ENCODE measurements around the gene GMCL1.
A peak's percentile ranks its signal among the peaks of the same experiment; 100 is the strongest.
"Not testable (repeated sequence)": the region's sequence is repeated elsewhere in the genome, so short reads cannot be mapped to it uniquely, and the experiment has no call there.

GMCL1 gene

GRCh38 chr2:69848186-69848790 is 18.8 kb downstream of the GMCL1 start:
- H3K36me3 Mint-ChIP-seq, result peaks cover 25 to 30% of the 10 kb centered on the region in 2 donors
- no peak overlapping the region for H3K4me3 Mint-ChIP-seq
- ATAC-seq (replicated peaks) (no peak), DNase-seq (no peak)
- no peaks in the 10 kb centered on the region for H3K9me3 Mint-ChIP-seq
- H3K27me3 Mint-ChIP-seq, result no peaks in the 10 kb centered on the region
- peaks cover 0 to 8% of the 10 kb centered on the region in 2 donors for H3K4me1 Mint-ChIP-seq
- no peak overlapping the region for H3K27ac Mint-ChIP-seq

- H3K4me3 Mint-ChIP-seq, result no peak overlapping the region
- H3K36me3 Mint-ChIP-seq, result peaks cover 3 to 4% of the 10 kb centered on the region in 2 donors
These were observed 28.8 kb downstream of the GMCL1 start for GRCh38 chr2:69858261-69858660.

GRCh38 chr2:69863298-69863697 is 33.8 kb downstream of the GMCL1 start:
- no peak overlapping the region for H3K4me3 Mint-ChIP-seq
- ATAC-seq (replicated peaks) (no peak), DNase-seq (no peak)
- H3K27ac Mint-ChIP-seq, result no peak overlapping the region
- peaks cover 13 to 19% of the 10 kb centered on the region in 2 donors for H3K36me3 Mint-ChIP-seq
- H3K9me3 Mint-ChIP-seq, result no peaks in the 10 kb centered on the region
- no peaks in the 10 kb centered on the region for H3K27me3 Mint-ChIP-seq
- no peaks in the 10 kb centered on the region for H3K4me1 Mint-ChIP-seq

More at GRCh38 chr2:69858261-69858660, 28.8 kb downstream of the GMCL1 start:
- no peak for ATAC-seq (replicated peaks)
- Mint-ChIP-seq H3K9me3 (no peaks in the 10 kb centered on the region), H3K4me1 (no peaks in the 10 kb centered on the region), H3K27me3 (no peaks in the 10 kb centered on the region), H3K27ac (no peak overlapping the region)
- DNase-seq, result no peak

- Mint-ChIP-seq H3K4me3 (no peak overlapping the region), H3K9me3 (peaks cover 0 to 2% of the 10 kb centered on the region in 2 donors), H3K4me1 (peaks cover 6% of the 10 kb centered on the region in 2 donors), H3K36me3 (peaks cover 0 to 2% of the 10 kb centered on the region in 2 donors), H3K27ac (no peak overlapping the region), H3K27me3 (no peaks in the 10 kb centered on the region)
- ATAC-seq (replicated peaks), result no peak
- DNase-seq, result no peak
These were observed 59.0 kb downstream of the GMCL1 start for GRCh38 chr2:69888451-69888850.

- H3K9me3 Mint-ChIP-seq, result peaks cover 0 to 2% of the 10 kb centered on the region in 2 donors
- H3K36me3 Mint-ChIP-seq, result peaks cover 2 to 3% of the 10 kb centered on the region in 2 donors
- H3K27me3 Mint-ChIP-seq, result no peaks in the 10 kb centered on the region
- peaks cover 7% of the 10 kb centered on the region in 2 donors for H3K4me1 Mint-ChIP-seq
- no peak for ATAC-seq (replicated peaks)
- no peak for DNase-seq
- no peak overlapping the region for H3K27ac Mint-ChIP-seq
- H3K4me3 Mint-ChIP-seq, result no peak overlapping the region
These were observed 59.8 kb downstream of the GMCL1 start for GRCh38 chr2:69889302-69889701.

- Mint-ChIP-seq H3K9me3 (peaks cover 0 to 2% of the 10 kb centered on the region in 2 donors), H3K27me3 (no peaks in the 10 kb centered on the region)
These were observed 61.4 kb downstream of the GMCL1 start for GRCh38 chr2:69890881-69891280.

GRCh38 chr2:69892838-69893424 is 63.5 kb downstream of the GMCL1 start:
- peaks cover 14 to 17% of the 10 kb centered on the region in 2 donors for H3K36me3 Mint-ChIP-seq
- ATAC-seq (replicated peaks); DNase-seq; H3K27me3 Mint-ChIP-seq; H3K9me3 Mint-ChIP-seq: not testable (repeated sequence)
- peak overlapping the region; percentile 97 to 99 for H3K4me3 Mint-ChIP-seq
- H3K27ac Mint-ChIP-seq, result peak overlapping the region; percentile 99
- peaks cover 18 to 22% of the 10 kb centered on the region in 2 donors for H3K4me1 Mint-ChIP-seq

More at GRCh38 chr2:69890881-69891280, 61.4 kb downstream of the GMCL1 start:
- DNase-seq (no peak), ATAC-seq (replicated peaks) (no peak)
- H3K4me3 Mint-ChIP-seq, result no peak overlapping the region
- H3K27ac Mint-ChIP-seq, result no peak overlapping the region
- H3K36me3 Mint-ChIP-seq, result peaks cover 6 to 10% of the 10 kb centered on the region in 2 donors
- H3K4me1 Mint-ChIP-seq, result peaks cover 11 to 14% of the 10 kb centered on the region in 2 donors

- Mint-ChIP-seq H3K9me3 (peaks cover 0 to 2% of the 10 kb centered on the region in 2 donors), H3K4me1 (peaks cover 18 to 24% of the 10 kb centered on the region in 2 donors), H3K27ac (peak within 1 kb of the TSS; percentile 99)
These were observed 64.5 kb downstream of the GMCL1 start, which contains the start of gene SNRNP27 for GRCh38 chr2:69893684-69894551. TSS of gene SNRNP27 (plus strand) at chr2:69893956. CDS start at chr2:69893985, 29 bp downstream.

GRCh38 chr2:69894737-69895136 is 65.3 kb downstream of the GMCL1 start:
- H3K27ac Mint-ChIP-seq, result peak overlapping the region; percentile 47
- peaks cover 21 to 26% of the 10 kb centered on the region in 2 donors for H3K36me3 Mint-ChIP-seq
- H3K27me3 Mint-ChIP-seq; DNase-seq; ATAC-seq (replicated peaks); H3K9me3 Mint-ChIP-seq: not testable (repeated sequence)
- peaks cover 18 to 24% of the 10 kb centered on the region in 2 donors for H3K4me1 Mint-ChIP-seq
- H3K4me3 Mint-ChIP-seq, result peak overlapping the region; percentile 97 to 99

More at GRCh38 chr2:69893684-69894551, 64.5 kb downstream of the GMCL1 start, which contains the start of gene SNRNP27:
- H3K4me3 Mint-ChIP-seq, result peak within 1 kb of the TSS; percentile 97 to 99
- H3K36me3 Mint-ChIP-seq, result peaks cover 17 to 23% of the 10 kb centered on the region in 2 donors
- peak; percentile 74 for DNase-seq
- peak; percentile 91 to 93 for ATAC-seq (replicated peaks)
- H3K27me3 Mint-ChIP-seq, result no peaks in the 10 kb centered on the region

- Mint-ChIP-seq H3K36me3 (peaks cover 38 to 48% of the 10 kb centered on the region in 2 donors), H3K9me3 (no peaks in the 10 kb centered on the region), H3K4me1 (peaks cover 24 to 35% of the 10 kb centered on the region in 2 donors), H3K27ac (peak overlapping the region; percentile 97), H3K4me3 (peak overlapping the region; percentile 82 to 88), H3K27me3 (no peaks in the 10 kb centered on the region)
- DNase-seq (no peak), ATAC-seq (replicated peaks) (peak; percentile 68 to 87)
These were observed 72.9 kb downstream of the GMCL1 start for GRCh38 chr2:69902213-69902922.

GRCh38 chr2:69907216-69907615 is 77.8 kb downstream of the GMCL1 start:
- Mint-ChIP-seq H3K9me3 (no peaks in the 10 kb centered on the region), H3K36me3 (peaks cover 22 to 32% of the 10 kb centered on the region in 2 donors), H3K4me3 (no peak overlapping the region), H3K27me3 (no peaks in the 10 kb centered on the region), H3K27ac (no peak overlapping the region), H3K4me1 (peaks cover 7 to 28% of the 10 kb centered on the region in 2 donors)
- DNase-seq (no peak), ATAC-seq (replicated peaks) (no peak)

GRCh38 chr2:69911985-69912563 is 82.6 kb downstream of the GMCL1 start:
- peak overlapping the region; percentile 47 for H3K27ac Mint-ChIP-seq
- peaks cover 3 to 34% of the 10 kb centered on the region in 2 donors for H3K4me1 Mint-ChIP-seq
- ATAC-seq (replicated peaks), result no peak
- no peak overlapping the region for H3K4me3 Mint-ChIP-seq
- H3K9me3 Mint-ChIP-seq, result no peaks in the 10 kb centered on the region
- no peaks in the 10 kb centered on the region for H3K27me3 Mint-ChIP-seq
- DNase-seq, result no peak
- peaks cover 10 to 13% of the 10 kb centered on the region in 2 donors for H3K36me3 Mint-ChIP-seq

- Mint-ChIP-seq H3K27ac (peak overlapping the region; percentile 89), H3K4me3 (peak overlapping the region; percentile 86 to 89), H3K9me3 (no peaks in the 10 kb centered on the region), H3K36me3 (peaks cover 2 to 4% of the 10 kb centered on the region in 2 donors), H3K4me1 (peaks cover 9 to 45% of the 10 kb centered on the region in 2 donors), H3K27me3 (no peaks in the 10 kb centered on the region)
- DNase-seq, result peak; percentile 100
- ATAC-seq (replicated peaks), result peak; percentile 89 to 91
These were observed 84.9 kb downstream of the GMCL1 start for GRCh38 chr2:69914164-69914949.
